CD4-positive, alpha-beta T cell (primary cell): ENCODE results near the gene TMEM215. TPM values are rescaled to one million over a fixed set of nuclear protein-coding genes. Genes with fewer than 3 reads are reported as not detected.

ENCODE experiments used
- ATAC-seq: fragments of 200-7000 bp; cut with Tn5 transposase; one replicate; pipeline ENCODE4 v1.10.0; 2022; ENCODE audit warnings: mild to moderate bottlenecking; ENCODE audit not compliant: poor library complexity
- CTCF ChIA-PET: fragments of 350-600 bp; sonication (Branson Sonifier 250); formaldehyde crosslinking; loops from one replicate; lab custom pipeline; 2021; ENCODE audit warnings: antibody characterized with exemption, inconsistent platforms; lab: Charles Lee
- POLR2A ChIA-PET: fragments of 350-600 bp; sonication (Branson Sonifier 250); formaldehyde crosslinking; loops from one replicate; lab custom pipeline; 2021; ENCODE audit warnings: antibody characterized with exemption, inconsistent platforms; lab: Charles Lee
- DNase-seq, 14 experiments: peaks; one replicate each; pipeline ENCODE4 v3.0.0-alpha.2; 2013 to 2020; ENCODE audit warnings: mixed read lengths in 2 of 14
- H3K27ac ChIP-seq, 2 donors: one replicate each; pipeline versions ENCODE4 v1.5.1 to v1.7.0; 2013; ENCODE audit warnings: low read length in 2 of 2, low read depth in 1 of 2, mild to moderate bottlenecking in 1 of 2
- H3K27me3 ChIP-seq, 2 experiments: 1 replicate in 1 of 2; 2 replicates in 1 of 2; pipeline versions ENCODE4 v1.6.1 to v1.7.0; 2013; ENCODE audit warnings: low read length in 2 of 2, control low read depth in 1 of 2, mild to moderate bottlenecking in 1 of 2, moderate library complexity in 1 of 2; ENCODE audit not compliant: insufficient read depth in 2 of 2, control insufficient read depth in 1 of 2
- H3K36me3 ChIP-seq: one replicate; pipeline ENCODE4 v1.6.1; 2013; ENCODE audit warnings: low read length, control low read depth; ENCODE audit not compliant: insufficient read depth
- H3K4me1 ChIP-seq: one replicate; pipeline ENCODE4 v1.6.1; 2013; ENCODE audit warnings: low read length, control low read depth; ENCODE audit not compliant: insufficient read depth
- H3K4me3 ChIP-seq: one replicate; pipeline ENCODE4 v1.5.1; 2013; ENCODE audit warnings: mild to moderate bottlenecking, low read length, moderate library complexity
- H3K9me3 ChIP-seq, 2 experiments: 1 replicate in 1 of 2; 2 replicates in 1 of 2; pipeline versions ENCODE4 v1.6.1 to v1.7.0; 2013; ENCODE audit warnings: low read length in 2 of 2, mild to moderate bottlenecking in 2 of 2, control low read depth in 1 of 2, moderate library complexity in 1 of 2; ENCODE audit not compliant: control insufficient read depth in 1 of 2, insufficient read depth in 1 of 2
- H3K27ac Mint-ChIP-seq: one replicate; pipeline ENCODE4 v1.8.0; 2020; ENCODE audit warnings: mixed read lengths
- H3K27me3 Mint-ChIP-seq: one replicate; pipeline ENCODE4 v1.8.0; 2021; ENCODE audit warnings: mixed read lengths
- H3K36me3 Mint-ChIP-seq: one replicate; pipeline ENCODE4 v1.8.0; 2021; ENCODE audit warnings: low read depth, mixed read lengths
- H3K4me1 Mint-ChIP-seq: one replicate; pipeline ENCODE4 v1.8.0; 2021; ENCODE audit warnings: low read depth, mixed read lengths
- H3K4me3 Mint-ChIP-seq: one replicate; pipeline ENCODE4 v1.8.0; 2020; ENCODE audit warnings: mild to moderate bottlenecking, mixed read lengths
- H3K9me3 Mint-ChIP-seq: one replicate; pipeline ENCODE4 v1.8.0; 2020; ENCODE audit warnings: mixed read lengths
- CTCF ChIP-seq: fragments of 200-600 bp; IDR thresholded peaks from one replicate; pipeline ENCODE4 v1.8.0; 2022; ENCODE audit warnings: antibody characterized with exemption, mild to moderate bottlenecking
- intact Hi-C, 2 experiments: fragments of 100-400 bp; cut with DNase I in 1 of 2; cut with micrococcal nuclease in 1 of 2; formaldehyde crosslinking; loops; one replicate each; pipeline versions ENCODE4 v1.15.1 to v1.9.0; 2023 to 2025; cut with DNase I, micrococcal nuclease
- total RNA-seq, 174 experiments: library from RNA in 2 of 174; stranded (reverse) in 2 of 174; gene quantifications; one replicate each; pipeline ENCODE4 v1.2.3 and lab custom pipeline; 2021 to 2026

TMEM215 gene
- total RNA-seq, 2 experiments from 2014 or later: not detected

- ChIA-PET CTCF (no interaction called here), POLR2A (no interaction called here)
- peaks cover 6% of the 10 kb centered on the region for H3K27me3 Mint-ChIP-seq
- ATAC-seq (no peak), DNase-seq (no peak)
- no peak overlapping the region for H3K4me3 Mint-ChIP-seq
- Histone ChIP-seq H3K9me3 (no peaks in the 10 kb centered on the region), H3K27ac (no peak overlapping the region), H3K4me1 (no peaks in the 10 kb centered on the region), H3K27me3 (no peaks in the 10 kb centered on the region), H3K36me3 (no peaks in the 10 kb centered on the region), H3K4me3 (no peak overlapping the region)
- H3K36me3 Mint-ChIP-seq: no peaks in the 10 kb centered on the region
- no peak for TF ChIP-seq CTCF
- H3K27ac Mint-ChIP-seq: no peak overlapping the region
- H3K4me1 Mint-ChIP-seq: no peaks in the 10 kb centered on the region
- peaks cover 4% of the 10 kb centered on the region for H3K9me3 Mint-ChIP-seq
- intact Hi-C loops: no loop called here
Observed at GRCh38 chr9:32748013-32748412, 35.3 kb upstream of the TMEM215 start.

- Histone ChIP-seq H3K27me3 (no peaks in the 10 kb centered on the region), H3K27ac (no peak overlapping the region), H3K4me1 (no peaks in the 10 kb centered on the region), H3K9me3 (peaks cover 0 to 5% of the 10 kb centered on the region in 2 experiments), H3K4me3 (no peak overlapping the region), H3K36me3 (no peaks in the 10 kb centered on the region)
- ATAC-seq (no peak), DNase-seq (no peak)
- no peak for TF ChIP-seq CTCF
- Mint-ChIP-seq H3K36me3 (no peaks in the 10 kb centered on the region), H3K4me1 (no peaks in the 10 kb centered on the region), H3K9me3 (no peaks in the 10 kb centered on the region), H3K27me3 (peaks cover 11% of the 10 kb centered on the region), H3K4me3 (no peak overlapping the region), H3K27ac (no peak overlapping the region)
- ChIA-PET POLR2A (no interaction called here), CTCF (no interaction called here)
- intact Hi-C loops: no loop called here
Observed at GRCh38 chr9:32755730-32756129, 27.6 kb upstream of the TMEM215 start.

GRCh38 chr9:32764139-32764538 is 19.2 kb upstream of the TMEM215 start:
- POLR2A ChIA-PET: no interaction called here

More at GRCh38 chr9:32764139-32764538, 19.2 kb upstream of the TMEM215 start:
- ATAC-seq (no peak), DNase-seq (no peak)
- Mint-ChIP-seq H3K4me3 (no peak overlapping the region), H3K9me3 (peaks cover 2% of the 10 kb centered on the region), H3K4me1 (no peaks in the 10 kb centered on the region), H3K36me3 (no peaks in the 10 kb centered on the region), H3K27ac (no peak overlapping the region), H3K27me3 (peaks cover 21% of the 10 kb centered on the region)
- TF ChIP-seq CTCF: no peak
- no peaks in the 10 kb centered on the region for H3K4me1 ChIP-seq
- no peaks in the 10 kb centered on the region for H3K27me3 ChIP-seq
- no peak overlapping the region for H3K27ac ChIP-seq
- H3K4me3 ChIP-seq: no peak overlapping the region
- intact Hi-C loops: no loop called here
- CTCF ChIA-PET: no interaction called here
- H3K9me3 ChIP-seq: no peaks in the 10 kb centered on the region
- H3K36me3 ChIP-seq: no peaks in the 10 kb centered on the region
